Fibroblast of peridontal ligament (primary cell): ENCODE measurements around the gene IFNAR1.

Experiments used
- DNase-seq: peaks from one replicate; pipeline ENCODE4 v3.0.0-alpha.2; 2010; ENCODE audit errors: extremely low read depth

IFNAR1 gene

DNA sequence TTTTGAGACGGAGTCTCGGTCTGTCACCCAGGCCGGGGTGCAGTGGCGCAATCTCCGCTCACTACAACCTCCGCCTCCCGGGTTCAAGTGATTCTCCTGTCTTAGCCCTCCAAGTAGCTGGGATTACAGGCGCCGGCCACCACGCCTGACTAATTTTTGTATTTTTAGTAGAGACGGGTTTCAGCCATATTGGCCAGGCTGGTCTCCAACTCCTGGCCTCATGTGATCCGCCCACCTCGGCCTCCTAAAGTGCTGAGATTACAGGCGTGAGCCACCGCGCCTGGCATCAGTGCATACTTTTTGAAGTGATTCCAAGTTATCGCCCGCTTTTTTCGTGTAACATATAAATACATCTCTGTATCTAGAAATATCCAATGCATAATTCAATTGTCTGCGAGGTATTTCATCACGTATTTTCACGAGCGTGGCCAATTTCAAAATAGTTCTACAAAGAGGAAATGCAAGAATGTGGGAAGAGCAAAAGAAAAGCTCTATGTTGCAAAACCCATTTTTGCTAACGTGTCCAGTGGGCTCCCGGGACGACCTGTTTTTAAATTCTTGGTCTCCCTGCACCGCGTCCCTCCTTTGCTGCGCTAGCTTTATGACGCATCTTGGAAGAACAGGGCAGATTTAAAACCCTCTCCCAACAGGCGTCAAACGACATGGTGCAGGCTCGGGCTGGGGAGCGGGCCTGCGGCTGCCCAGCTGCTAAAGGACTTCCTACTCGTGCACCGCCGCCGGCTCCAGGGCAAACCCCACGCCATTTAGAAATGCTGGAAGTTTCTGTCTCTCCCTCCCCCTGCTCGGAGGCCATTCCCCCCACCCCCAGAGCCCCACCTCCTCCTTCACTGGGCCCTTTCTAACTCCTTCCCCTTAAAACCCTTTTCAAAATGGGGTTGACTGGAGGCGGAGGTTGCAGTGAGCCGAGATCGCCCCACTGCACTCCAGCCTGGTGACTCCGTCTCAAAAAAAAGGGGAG lies 77.5 kb downstream of the IFNAR1 start:
- peak; percentile 76 for DNase-seq

DNA sequence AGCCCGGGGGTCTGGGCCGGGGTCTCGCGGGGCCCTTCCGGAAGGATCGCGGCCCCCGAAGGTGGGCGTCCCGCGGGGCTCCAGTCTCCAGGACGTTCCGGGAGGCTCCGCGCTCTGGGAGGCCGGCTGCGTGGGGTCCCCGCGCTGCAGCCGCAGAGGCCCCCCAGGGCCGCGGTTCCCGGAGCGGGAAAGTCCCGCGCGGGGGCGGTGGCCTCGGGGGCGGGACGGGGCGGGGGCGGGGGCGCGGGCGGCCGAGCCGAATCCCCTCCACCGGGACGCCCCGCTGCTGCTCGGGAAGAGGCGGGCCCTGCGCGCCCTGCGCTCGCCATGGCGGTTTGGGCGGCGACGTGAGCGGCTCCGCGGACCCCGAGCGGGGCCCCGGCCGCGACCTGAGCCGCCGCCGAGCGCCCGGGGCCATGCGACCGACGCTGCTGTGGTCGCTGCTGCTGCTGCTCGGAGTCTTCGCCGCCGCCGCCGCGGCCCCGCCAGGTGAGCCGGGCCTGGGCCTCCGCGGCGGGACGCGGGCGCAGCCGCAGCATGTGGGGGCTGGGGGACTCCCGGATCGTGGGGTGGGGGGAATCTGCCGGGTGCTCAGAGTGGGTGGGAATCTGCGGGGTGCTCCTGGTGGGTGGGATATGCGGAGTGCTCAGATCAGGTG lies 78.5 kb downstream of the IFNAR1 start, which contains the start of gene IFNGR2:
Gene IFNGR2 (plus strand): TSS at position 286 of the 658 bp plus-strand sequence. CDS start 131 bp downstream, at position 417.
- no peak for DNase-seq

DNA sequence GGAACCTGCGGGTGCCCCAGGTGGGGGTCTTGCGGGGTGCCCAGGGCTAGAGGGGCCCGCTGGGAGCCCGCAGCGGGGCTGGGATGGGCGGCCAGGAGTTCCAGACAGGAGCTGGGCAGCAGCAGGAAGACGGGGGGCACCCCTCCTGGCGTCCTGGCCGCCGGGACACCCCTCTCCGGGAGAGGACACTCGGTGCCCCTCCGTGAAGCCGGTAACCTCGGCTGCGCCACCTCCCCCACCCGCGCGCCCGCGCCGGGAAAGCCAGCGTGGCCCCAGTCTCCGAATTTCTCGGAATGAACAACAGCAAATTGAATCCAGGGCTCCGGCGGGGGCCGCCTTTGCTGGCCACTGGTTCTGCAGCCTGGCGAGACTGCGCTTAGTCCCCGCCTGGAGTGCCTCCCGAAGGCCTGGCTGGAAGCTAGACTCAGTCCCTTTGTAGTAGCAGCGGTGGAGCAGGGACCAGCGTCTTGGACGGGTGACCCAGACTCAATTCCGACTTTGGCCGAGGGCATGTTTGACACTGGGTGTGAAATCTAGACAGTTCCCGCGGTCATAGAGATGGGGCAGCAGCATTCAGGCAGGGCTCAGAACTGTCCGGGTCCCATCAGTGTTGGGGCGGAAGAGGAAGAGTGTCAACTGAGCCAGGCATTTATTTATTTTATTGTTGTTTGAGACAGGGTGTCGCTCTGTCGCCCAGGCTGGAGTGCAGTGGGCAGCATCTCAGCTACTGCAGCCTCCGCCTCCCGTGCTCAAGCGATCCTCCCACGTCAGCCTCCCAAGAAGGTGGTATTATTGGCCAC lies 79.2 kb downstream of the IFNAR1 start:
- DNase-seq = peak; percentile 63

DNA sequence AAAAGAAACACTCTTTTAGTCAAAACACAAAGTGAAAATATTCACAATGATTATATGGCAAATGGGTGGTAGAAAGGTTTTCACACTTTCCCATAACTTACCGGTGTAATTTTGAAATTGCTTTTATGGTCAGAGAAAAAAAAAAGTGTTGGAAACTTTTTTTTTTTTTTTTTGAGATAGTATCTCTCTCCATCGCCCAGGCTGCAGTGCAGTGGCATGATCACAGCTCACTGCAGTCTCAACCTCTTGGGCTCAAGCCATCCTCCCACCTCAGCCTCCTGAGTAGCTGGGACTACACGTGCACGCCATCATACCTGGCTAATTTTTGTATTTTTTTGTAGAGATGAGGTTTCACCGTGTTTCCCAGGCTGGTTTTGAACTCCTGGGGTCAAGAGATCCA lies 81.7 kb downstream of the IFNAR1 start:
- no peak for DNase-seq
